Gastrocnemius medialis (tissue), 4 donors: ENCODE results near the gene STPG3.

Experiments
- POLR2A ChIP-seq, 2 donors: fragments of 450-650 bp; IDR thresholded peaks; one replicate each; pipeline ENCODE4 v1.6.1; 2017; ENCODE audit warnings: antibody characterized with exemption in 2 of 2, mild to moderate bottlenecking in 2 of 2, moderate library complexity in 2 of 2
- TF ChIP-seq, protein P1 (sequence below), 5 experiments: fragments of 450-650 bp in 3 of 5; fragments of 200-600 bp in 2 of 5; sonication (generic) in 2 of 5; IDR thresholded peaks in 4 of 5; conservative IDR thresholded peaks in 1 of 5; 1 replicate in 4 of 5; 2 replicates in 1 of 5; pipeline ENCODE4 v1.5.1; 2016 to 2019; ENCODE audit warnings: antibody characterized with exemption in 5 of 5, mild to moderate bottlenecking in 3 of 5, moderate library complexity in 3 of 5

DNA sequence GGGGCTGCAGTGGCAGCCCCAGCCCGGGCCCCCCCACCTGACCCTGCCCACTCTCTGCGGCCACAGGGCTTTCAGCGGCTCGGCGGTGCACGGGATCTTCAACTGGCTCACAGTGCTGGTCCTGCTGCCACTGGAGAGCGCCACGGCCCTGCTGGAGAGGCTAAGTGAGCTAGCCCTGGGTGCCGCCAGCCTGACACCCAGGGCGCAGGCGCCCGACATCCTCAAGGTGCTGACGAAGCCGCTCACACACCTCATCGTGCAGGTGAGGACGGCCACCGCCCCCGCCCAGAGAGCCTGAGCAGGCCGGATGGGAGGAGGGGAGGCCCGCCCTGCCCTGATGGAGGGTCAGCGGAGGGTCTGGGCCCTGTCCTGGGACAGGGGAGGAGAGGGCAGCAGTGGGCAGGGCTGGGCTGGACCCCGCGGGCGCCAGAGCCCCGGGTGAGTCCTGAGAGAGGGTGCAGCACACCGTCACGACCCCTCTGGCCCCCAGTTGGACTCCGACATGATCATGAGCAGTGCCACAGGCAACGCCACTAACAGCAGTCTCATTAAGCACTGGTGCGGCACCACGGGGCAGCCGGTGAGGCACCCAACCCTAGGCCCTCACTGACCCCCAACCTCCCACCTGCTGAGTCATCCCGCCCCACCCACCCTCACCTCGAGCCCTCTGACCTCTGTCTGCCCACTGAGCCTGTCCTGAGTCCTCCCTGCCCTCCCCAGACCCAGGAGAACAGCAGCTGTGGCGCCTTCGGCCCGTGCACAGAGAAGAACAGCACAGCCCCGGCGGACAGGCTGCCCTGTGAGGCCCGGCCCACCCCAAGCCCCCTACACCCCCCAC lies 17.7 kb upstream of the STPG3 start:
- TF ChIP-seq, protein P1, sequence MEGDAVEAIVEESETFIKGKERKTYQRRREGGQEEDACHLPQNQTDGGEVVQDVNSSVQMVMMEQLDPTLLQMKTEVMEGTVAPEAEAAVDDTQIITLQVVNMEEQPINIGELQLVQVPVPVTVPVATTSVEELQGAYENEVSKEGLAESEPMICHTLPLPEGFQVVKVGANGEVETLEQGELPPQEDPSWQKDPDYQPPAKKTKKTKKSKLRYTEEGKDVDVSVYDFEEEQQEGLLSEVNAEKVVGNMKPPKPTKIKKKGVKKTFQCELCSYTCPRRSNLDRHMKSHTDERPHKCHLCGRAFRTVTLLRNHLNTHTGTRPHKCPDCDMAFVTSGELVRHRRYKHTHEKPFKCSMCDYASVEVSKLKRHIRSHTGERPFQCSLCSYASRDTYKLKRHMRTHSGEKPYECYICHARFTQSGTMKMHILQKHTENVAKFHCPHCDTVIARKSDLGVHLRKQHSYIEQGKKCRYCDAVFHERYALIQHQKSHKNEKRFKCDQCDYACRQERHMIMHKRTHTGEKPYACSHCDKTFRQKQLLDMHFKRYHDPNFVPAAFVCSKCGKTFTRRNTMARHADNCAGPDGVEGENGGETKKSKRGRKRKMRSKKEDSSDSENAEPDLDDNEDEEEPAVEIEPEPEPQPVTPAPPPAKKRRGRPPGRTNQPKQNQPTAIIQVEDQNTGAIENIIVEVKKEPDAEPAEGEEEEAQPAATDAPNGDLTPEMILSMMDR (IDR thresholded peaks at IDR 0.05 in 4 of 5, conservative IDR thresholded peaks at IDR 0.05 in 1 of 5) = no peak
- no peak for TF ChIP-seq POLR2A (IDR thresholded peaks at IDR 0.05)
